EH (cell line): ENCODE results near the gene TENM4.

Source experiments
- DNase-seq: peaks from one replicate; pipeline ENCODE4 v3.0.0-alpha.2; 2015; ENCODE audit warnings: low read depth

The TENM4 gene

GRCh38 chr11:79447038-79447786 lies 6.4 kb upstream of the TENM4 start:
- DNase-seq: no peak

GRCh38 chr11:79444923-79445322 lies 4.1 kb upstream of the TENM4 start:
- no peak for DNase-seq

GRCh38 chr11:79441461-79441875 lies 638 bp upstream of the TENM4 start:
- peak; percentile 82 for DNase-seq

- no peak for DNase-seq
Measured at GRCh38 chr11:79439886-79440570, 802 bp downstream of the TENM4 start.

GRCh38 chr11:79439410-79439885 lies 1.4 kb downstream of the TENM4 start:
- DNase-seq: peak; percentile 42

GRCh38 chr11:79438631-79439409 lies 2.0 kb downstream of the TENM4 start:
- peak; percentile 32 for DNase-seq

- peak; percentile 44 for DNase-seq
Measured at GRCh38 chr11:79437981-79438630, 2.7 kb downstream of the TENM4 start.

GRCh38 chr11:79437278-79437980 lies 3.4 kb downstream of the TENM4 start:
- peak; percentile 62 for DNase-seq

GRCh38 chr11:79436919-79437277 lies 3.9 kb downstream of the TENM4 start:
- no peak for DNase-seq

- no peak for DNase-seq
Measured at GRCh38 chr11:79434283-79434682, 6.5 kb downstream of the TENM4 start.

- no peak for DNase-seq
Measured at GRCh38 chr11:79432138-79432537, 8.7 kb downstream of the TENM4 start.

GRCh38 chr11:79431535-79431934 lies 9.3 kb downstream of the TENM4 start:
- peak; percentile 20 for DNase-seq

GRCh38 chr11:79430280-79430679 lies 10.6 kb downstream of the TENM4 start:
- DNase-seq: no peak

- DNase-seq: peak; percentile 59
Measured at GRCh38 chr11:79428406-79428805, 12.4 kb downstream of the TENM4 start.

- no peak for DNase-seq
Measured at GRCh38 chr11:79427611-79428327, 13.1 kb downstream of the TENM4 start.

GRCh38 chr11:79427126-79427525 lies 13.7 kb downstream of the TENM4 start:
- DNase-seq: no peak

- no peak for DNase-seq
Measured at GRCh38 chr11:79425463-79425862, 15.4 kb downstream of the TENM4 start.

- DNase-seq: no peak
Measured at GRCh38 chr11:79423736-79424135, 17.1 kb downstream of the TENM4 start.

GRCh38 chr11:79422866-79423265 lies 18.0 kb downstream of the TENM4 start:
- peak; percentile 14 for DNase-seq

- DNase-seq: no peak
Measured at GRCh38 chr11:79421820-79422219, 19.0 kb downstream of the TENM4 start.

- DNase-seq: peak; percentile 65
Measured at GRCh38 chr11:79419120-79419519, 21.7 kb downstream of the TENM4 start.
